H9 (cell line): ENCODE results near the gene GRIN2A. TPM values are rescaled to one million over a fixed set of nuclear protein-coding genes. Genes with fewer than 3 reads are reported as not detected.

Source experiments
- DNase-seq: peaks from one replicate; pipeline ENCODE4 v3.0.0-alpha.2; 2017
- H2AFZ ChIP-seq: one replicate; pipeline ENCODE4 v1.6.1; 2013; ENCODE audit warnings: mild to moderate bottlenecking, low read length, control low read depth, moderate library complexity
- H2AK5ac ChIP-seq: 2 replicates; pipeline ENCODE4 v1.6.1; 2013; ENCODE audit warnings: low read length, control low read depth, mixed read lengths; ENCODE audit not compliant: insufficient read length
- H2BK120ac ChIP-seq: one replicate; pipeline ENCODE4 v1.6.1; 2013; ENCODE audit warnings: low read depth, mild to moderate bottlenecking, low read length, control low read depth, inconsistent platforms; ENCODE audit not compliant: poor library complexity, severe bottlenecking
- H2BK12ac ChIP-seq: 2 replicates; pipeline ENCODE4 v1.6.1; 2013; ENCODE audit warnings: low read length, control low read depth, mixed read lengths, low read depth; ENCODE audit not compliant: insufficient read length
- H2BK15ac ChIP-seq: 2 replicates; pipeline ENCODE4 v1.6.1; 2013; ENCODE audit warnings: low read depth, low read length, control low read depth
- H2BK20ac ChIP-seq: one replicate; pipeline ENCODE4 v1.6.1; 2013; ENCODE audit warnings: low read depth, mild to moderate bottlenecking, low read length, control low read depth, inconsistent platforms; ENCODE audit not compliant: poor library complexity, severe bottlenecking
- H2BK5ac ChIP-seq: 2 replicates; pipeline ENCODE4 v1.6.1; 2013; ENCODE audit warnings: low read length, control low read depth, mixed read lengths; ENCODE audit not compliant: insufficient read length
- H3K14ac ChIP-seq: 2 replicates; pipeline ENCODE4 v1.6.1; 2013; ENCODE audit warnings: low read length, control low read depth; ENCODE audit not compliant: insufficient read depth
- H3K18ac ChIP-seq: 2 replicates; pipeline ENCODE4 v1.6.1; 2013; ENCODE audit warnings: low read depth, mild to moderate bottlenecking, mixed read lengths, low read length, control low read depth; ENCODE audit not compliant: insufficient read length
- H3K23ac ChIP-seq: 2 replicates; pipeline ENCODE4 v1.6.1; 2013; ENCODE audit warnings: low read length, control low read depth, mixed read lengths, low read depth; ENCODE audit not compliant: insufficient read length
- H3K23me2 ChIP-seq: 2 replicates; pipeline ENCODE4 v1.6.1; 2013; ENCODE audit warnings: low read depth, mild to moderate bottlenecking, mixed read lengths, low read length, control low read depth; ENCODE audit not compliant: insufficient read length, poor library complexity, severe bottlenecking
- H3K27ac ChIP-seq: 2 replicates; pipeline ENCODE4 v1.5.1; 2013; ENCODE audit warnings: low read length, control low read depth, mixed read lengths, low read depth; ENCODE audit not compliant: insufficient read length
- H3K27me3 ChIP-seq: 2 replicates; pipeline ENCODE4 v1.6.1; 2013; ENCODE audit warnings: low read length, control low read depth, inconsistent platforms; ENCODE audit not compliant: insufficient read depth
- H3K4ac ChIP-seq: 2 replicates; pipeline ENCODE4 v1.6.1; 2013; ENCODE audit warnings: low read depth, mild to moderate bottlenecking, control low read depth, inconsistent platforms, low read length, moderate library complexity
- H3K4me1 ChIP-seq: 2 replicates; pipeline ENCODE4 v1.6.1; 2013; ENCODE audit warnings: low read length, control low read depth, inconsistent platforms; ENCODE audit not compliant: insufficient read depth
- H3K4me2 ChIP-seq: 2 replicates; pipeline ENCODE4 v1.6.1; 2013; ENCODE audit warnings: low read length, control low read depth, mixed read lengths; ENCODE audit not compliant: insufficient read length, insufficient read depth
- H3K56ac ChIP-seq: 2 replicates; pipeline ENCODE4 v1.6.1; 2013; ENCODE audit warnings: low read depth, mild to moderate bottlenecking, mixed read lengths, low read length, control low read depth; ENCODE audit not compliant: insufficient read length
- H3K79me1 ChIP-seq: 2 replicates; pipeline ENCODE4 v1.6.1; 2013; ENCODE audit warnings: low read depth, mild to moderate bottlenecking, moderate library complexity, low read length, control low read depth, inconsistent platforms; ENCODE audit not compliant: insufficient read depth, poor library complexity, severe bottlenecking
- H3K79me2 ChIP-seq: 2 replicates; pipeline ENCODE4 v1.6.1; 2013; ENCODE audit warnings: low read length, control low read depth, inconsistent platforms; ENCODE audit not compliant: insufficient read depth
- H3K9ac ChIP-seq: 2 replicates; pipeline ENCODE4 v1.6.1; 2013; ENCODE audit warnings: low read length, control low read depth, mixed read lengths; ENCODE audit not compliant: insufficient read length; ENCODE audit errors: extremely low read depth
- H3K9me3 ChIP-seq: one replicate; pipeline ENCODE4 v1.6.1; 2013; ENCODE audit warnings: low read depth, low read length, inconsistent platforms; ENCODE audit not compliant: control insufficient read depth
- H3T11ph ChIP-seq: one replicate; pipeline ENCODE4 v1.6.1; 2013; ENCODE audit warnings: mild to moderate bottlenecking, low read length, control low read depth, inconsistent platforms
- H4K20me1 ChIP-seq: one replicate; pipeline ENCODE4 v1.6.1; 2013; ENCODE audit not compliant: control insufficient read depth, insufficient read length, insufficient read depth
- H4K5ac ChIP-seq: 2 replicates; pipeline ENCODE4 v1.6.1; 2013; ENCODE audit warnings: low read depth, mild to moderate bottlenecking, mixed read lengths, low read length, control low read depth; ENCODE audit not compliant: insufficient read length
- H4K8ac ChIP-seq: replicated peaks from 2 replicates; pipeline ENCODE4 v1.6.1; 2013; ENCODE audit warnings: low read length, control low read depth, mixed read lengths, low read depth; ENCODE audit not compliant: insufficient read length
- H4K91ac ChIP-seq: 2 replicates; pipeline ENCODE4 v1.6.1; 2013; ENCODE audit warnings: low read depth, mild to moderate bottlenecking, moderate library complexity, mixed read lengths, low read length, control low read depth; ENCODE audit not compliant: insufficient read length
- H3K27ac Mint-ChIP-seq, 3 experiments: 2 replicates in 2 of 3; 3 replicates in 1 of 3; pipeline ENCODE4 v1.8.0; 2020 to 2021; ENCODE audit warnings: mixed read lengths in 3 of 3, mild to moderate bottlenecking in 1 of 3, moderate library complexity in 1 of 3
- H3K27me3 Mint-ChIP-seq: 2 replicates; pipeline ENCODE4 v1.8.0; 2021; ENCODE audit warnings: low read depth, mild to moderate bottlenecking, moderate library complexity, mixed read lengths
- H3K36me3 Mint-ChIP-seq, 3 experiments: 2 replicates in 2 of 3; 3 replicates in 1 of 3; pipeline ENCODE4 v1.8.0; 2020 to 2021; ENCODE audit warnings: low read depth in 3 of 3, mixed read lengths in 3 of 3; ENCODE audit not compliant: insufficient read depth in 1 of 3
- H3K4me1 Mint-ChIP-seq, 2 experiments: 2 replicates each; pipeline ENCODE4 v1.8.0; 2020; ENCODE audit warnings: mixed read lengths in 2 of 2
- H3K4me3 Mint-ChIP-seq, 2 experiments: 2 replicates in 1 of 2; 3 replicates in 1 of 2; pipeline ENCODE4 v1.8.0; 2020 to 2021; ENCODE audit warnings: mild to moderate bottlenecking in 2 of 2, mixed read lengths in 2 of 2, moderate library complexity in 1 of 2
- H3K9me3 Mint-ChIP-seq, 2 experiments: 2 replicates in 1 of 2; 3 replicates in 1 of 2; pipeline ENCODE4 v1.8.0; 2020; ENCODE audit warnings: mild to moderate bottlenecking in 2 of 2, mixed read lengths in 2 of 2, moderate library complexity in 1 of 2
- WGBS: extraction: QIAGEN DNeasy Blood & Tissue Kit; methylation state at CpG from one replicate; pipeline ENCODE4 v1.1.7; 2013; ENCODE audit warnings: missing lambda C conversion rate, low lambda C conversion rate, mixed read lengths; ENCODE audit not compliant: insufficient read length; ENCODE audit errors: extremely low coverage; 5-methylcytosine and 5-hydroxymethylcytosine counted together
- total RNA-seq: library from RNA; stranded (reverse); gene quantifications from 2 replicates; pipeline ENCODE4 v1.2.1, GENCODE V29; 2021
- TF ChIP-seq, protein P1 (sequence below): fragments of 200-600 bp; sonication (generic); conservative IDR thresholded peaks from 3 replicates; pipeline ENCODE4 v1.8.0; 2021; ENCODE audit warnings: antibody characterized with exemption, mild to moderate bottlenecking

The GRIN2A gene
- total RNA-seq, 1 experiment from 2014 or later: 1.5 TPM

DNA sequence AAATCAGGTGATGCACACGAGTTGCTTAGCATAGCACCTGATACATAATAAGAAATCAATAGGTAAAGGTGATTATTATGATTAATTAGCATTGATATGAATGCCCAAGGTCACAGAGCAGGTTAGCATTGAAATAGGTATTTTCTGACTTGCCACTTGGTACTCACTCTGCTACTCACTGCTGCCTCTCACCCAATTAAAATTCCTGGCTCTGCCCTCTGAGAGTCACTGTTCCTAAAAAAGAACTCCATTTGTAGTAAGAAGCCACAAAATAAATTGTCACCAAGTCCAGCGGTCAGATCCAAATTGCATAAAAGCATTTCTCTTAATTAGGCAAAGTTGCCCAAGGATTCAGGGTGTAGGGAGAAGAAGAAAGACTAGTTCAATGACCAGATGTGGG, 8.9 kb upstream of the GRIN2A start:
- no peak for DNase-seq

More for the DNA sequence above, 8.9 kb upstream of the GRIN2A start:
- H3K9me3 ChIP-seq: no peaks in the 10 kb centered on the region
- H3K18ac ChIP-seq: no peak overlapping the region
- H3K9ac ChIP-seq: no peak overlapping the region
- no peak overlapping the region for H3K4ac ChIP-seq
- no peak overlapping the region for H2BK20ac ChIP-seq
- WGBS: no CpG with 5 or more reads among the region's 2 CpGs
- H3K27me3 ChIP-seq: no peaks in the 10 kb centered on the region
- H2BK12ac ChIP-seq: no peak overlapping the region
- no peak overlapping the region for H2BK120ac ChIP-seq
- H2BK5ac ChIP-seq: no peak overlapping the region
- Mint-ChIP-seq H3K4me1 (peaks cover 5 to 10% of the 10 kb centered on the region in 2 experiments; a peak in 2 of 4 replicates), H3K27me3 (peaks cover 26% of the 10 kb centered on the region), H3K36me3 (no peaks in the 10 kb centered on the region; a peak in 1 of 7 replicates), H3K9me3 (no peaks in the 10 kb centered on the region; a peak in 1 of 5 replicates), H3K27ac (no peak overlapping the region), H3K4me3 (no peak overlapping the region)
- H2BK15ac ChIP-seq: no peak overlapping the region
- no peak overlapping the region for H3K23ac ChIP-seq
- no peaks in the 10 kb centered on the region for H3K23me2 ChIP-seq
- H4K8ac ChIP-seq: no peak overlapping the region
- no peak overlapping the region for H3K4me2 ChIP-seq
- no peak overlapping the region for H4K5ac ChIP-seq
- H4K91ac ChIP-seq: no peak overlapping the region
- no peaks in the 10 kb centered on the region for H3K4me1 ChIP-seq
- no peak overlapping the region for H2AFZ ChIP-seq
- no peak overlapping the region for H3K27ac ChIP-seq
- no peaks in the 10 kb centered on the region for H4K20me1 ChIP-seq
- H3K14ac ChIP-seq: no peak overlapping the region
- no peak overlapping the region for H3T11ph ChIP-seq
- H3K79me1 ChIP-seq: no peaks in the 10 kb centered on the region
- H3K79me2 ChIP-seq: no peaks in the 10 kb centered on the region
- TF ChIP-seq, protein P1, sequence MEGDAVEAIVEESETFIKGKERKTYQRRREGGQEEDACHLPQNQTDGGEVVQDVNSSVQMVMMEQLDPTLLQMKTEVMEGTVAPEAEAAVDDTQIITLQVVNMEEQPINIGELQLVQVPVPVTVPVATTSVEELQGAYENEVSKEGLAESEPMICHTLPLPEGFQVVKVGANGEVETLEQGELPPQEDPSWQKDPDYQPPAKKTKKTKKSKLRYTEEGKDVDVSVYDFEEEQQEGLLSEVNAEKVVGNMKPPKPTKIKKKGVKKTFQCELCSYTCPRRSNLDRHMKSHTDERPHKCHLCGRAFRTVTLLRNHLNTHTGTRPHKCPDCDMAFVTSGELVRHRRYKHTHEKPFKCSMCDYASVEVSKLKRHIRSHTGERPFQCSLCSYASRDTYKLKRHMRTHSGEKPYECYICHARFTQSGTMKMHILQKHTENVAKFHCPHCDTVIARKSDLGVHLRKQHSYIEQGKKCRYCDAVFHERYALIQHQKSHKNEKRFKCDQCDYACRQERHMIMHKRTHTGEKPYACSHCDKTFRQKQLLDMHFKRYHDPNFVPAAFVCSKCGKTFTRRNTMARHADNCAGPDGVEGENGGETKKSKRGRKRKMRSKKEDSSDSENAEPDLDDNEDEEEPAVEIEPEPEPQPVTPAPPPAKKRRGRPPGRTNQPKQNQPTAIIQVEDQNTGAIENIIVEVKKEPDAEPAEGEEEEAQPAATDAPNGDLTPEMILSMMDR: no peak
- no peak overlapping the region for H3K56ac ChIP-seq
- H2AK5ac ChIP-seq: no peak overlapping the region
